ENCODE data around the gene RPTOR.

Gene RPTOR

GRCh38 chr17:80774643-80775281 is 230.1 kb downstream of the RPTOR start:
- Histone ChIP-seq H4K5ac (ENCODE audit: low read length) (no peak overlapping the region), H3K4me3 (ENCODE audit: low read length) (no peak overlapping the region), H2BK5ac (ENCODE audit: low read length) (no peak overlapping the region), H3K23ac (ENCODE audit: low read length) (no peak overlapping the region), H3K4me1 (ENCODE audit: control insufficient read depth, low read depth, low read length) (no peaks in the 10 kb centered on the region), H3K27ac (ENCODE audit: low read depth, low read length) (no peak overlapping the region), H3K56ac (ENCODE audit: low read length) (no peak overlapping the region), H3K79me2 (ENCODE audit: control insufficient read depth, insufficient read depth, low read length) (no peaks in the 10 kb centered on the region), H3K27me3 (ENCODE audit: insufficient read depth, low read length, poor library complexity) (no peaks in the 10 kb centered on the region), H3K9ac (ENCODE audit: low read length) (no peak overlapping the region), H2BK15ac (replicated peaks; ENCODE audit: low read depth) (no peak overlapping the region), H3K4me2 (ENCODE audit: low read length) (no peak overlapping the region), H2BK120ac (ENCODE audit: low read depth, low read length) (no peak overlapping the region), H4K8ac (ENCODE audit: low read depth, low read length) (no peak overlapping the region), H3K36me3 (ENCODE audit: control insufficient read depth, insufficient read depth, low read length) (no peaks in the 10 kb centered on the region), H3K79me1 (ENCODE audit: low read length) (no peaks in the 10 kb centered on the region), H3K4ac (ENCODE audit: low read depth, low read length) (no peak overlapping the region), H3K18ac (ENCODE audit: low read length) (no peak overlapping the region), H2AK5ac (ENCODE audit: low read length) (no peak overlapping the region)
- WGBS (ENCODE audit: extremely low coverage, insufficient coverage, low lambda C conversion rate), result no CpG with 5 or more reads among the region's 21 CpGs
- no peak for DNase-seq

- Histone ChIP-seq H2BK120ac (ENCODE audit: low read depth, low read length) (no peak overlapping the region), H2BK15ac (replicated peaks; ENCODE audit: low read depth) (no peak overlapping the region), H3K23ac (ENCODE audit: low read length) (no peak overlapping the region), H3K36me3 (ENCODE audit: control insufficient read depth, insufficient read depth, low read length) (no peaks in the 10 kb centered on the region), H3K4me2 (ENCODE audit: low read length) (no peak overlapping the region), H3K4me3 (ENCODE audit: low read length) (no peak overlapping the region), H2AK5ac (ENCODE audit: low read length) (no peak overlapping the region), H2BK5ac (ENCODE audit: low read length) (no peak overlapping the region), H3K56ac (ENCODE audit: low read length) (no peak overlapping the region), H3K18ac (ENCODE audit: low read length) (no peak overlapping the region), H3K27me3 (ENCODE audit: insufficient read depth, low read length, poor library complexity) (no peaks in the 10 kb centered on the region), H3K27ac (ENCODE audit: low read depth, low read length) (no peak overlapping the region), H3K4ac (ENCODE audit: low read depth, low read length) (no peak overlapping the region), H3K79me2 (ENCODE audit: control insufficient read depth, insufficient read depth, low read length) (no peaks in the 10 kb centered on the region), H3K9ac (ENCODE audit: low read length) (no peak overlapping the region), H3K4me1 (ENCODE audit: control insufficient read depth, low read depth, low read length) (peaks cover 2% of the 10 kb centered on the region), H4K8ac (ENCODE audit: low read depth, low read length) (no peak overlapping the region), H4K5ac (ENCODE audit: low read length) (no peak overlapping the region), H3K79me1 (ENCODE audit: low read length) (no peaks in the 10 kb centered on the region)
- DNase-seq, result no peak
- WGBS (ENCODE audit: extremely low coverage, insufficient coverage, low lambda C conversion rate), result no CpG with 5 or more reads among the region's 2 CpGs
Observed at GRCh38 chr17:80775863-80776262, 231.2 kb downstream of the RPTOR start.

GRCh38 chr17:80777274-80777673 is 232.6 kb downstream of the RPTOR start:
- no peak overlapping the region for H2BK120ac ChIP-seq (ENCODE audit: low read depth, low read length)
- H2BK5ac ChIP-seq (ENCODE audit: low read length), result no peak overlapping the region
- no peak overlapping the region for H2AK5ac ChIP-seq (ENCODE audit: low read length)
- H3K56ac ChIP-seq (ENCODE audit: low read length), result no peak overlapping the region
- no peak overlapping the region for H3K18ac ChIP-seq (ENCODE audit: low read length)
- H3K9ac ChIP-seq (ENCODE audit: low read length), result no peak overlapping the region
- H3K4me1 ChIP-seq (ENCODE audit: control insufficient read depth, low read depth, low read length), result peaks cover 4% of the 10 kb centered on the region
- no peak overlapping the region for H3K23ac ChIP-seq (ENCODE audit: low read length)
- no peaks in the 10 kb centered on the region for H3K79me2 ChIP-seq (ENCODE audit: control insufficient read depth, insufficient read depth, low read length)
- no peak overlapping the region for H3K27ac ChIP-seq (ENCODE audit: low read depth, low read length)
- peak; percentile 79 for DNase-seq
- H3K36me3 ChIP-seq (ENCODE audit: control insufficient read depth, insufficient read depth, low read length), result no peaks in the 10 kb centered on the region
- H4K5ac ChIP-seq (ENCODE audit: low read length), result no peak overlapping the region
- no peak overlapping the region for H3K4me2 ChIP-seq (ENCODE audit: low read length)
- H3K4me3 ChIP-seq (ENCODE audit: low read length), result no peak overlapping the region
- no peaks in the 10 kb centered on the region for H3K27me3 ChIP-seq (ENCODE audit: insufficient read depth, low read length, poor library complexity)
- H2BK15ac ChIP-seq (replicated peaks; ENCODE audit: low read depth), result no peak overlapping the region
- no peak overlapping the region for H3K4ac ChIP-seq (ENCODE audit: low read depth, low read length)
- WGBS (ENCODE audit: extremely low coverage, insufficient coverage, low lambda C conversion rate), result no CpG with 5 or more reads among the region's 6 CpGs
- no peak overlapping the region for H4K8ac ChIP-seq (ENCODE audit: low read depth, low read length)
- H3K79me1 ChIP-seq (ENCODE audit: low read length), result no peaks in the 10 kb centered on the region

- Histone ChIP-seq H3K56ac (ENCODE audit: low read length) (no peak overlapping the region), H4K8ac (ENCODE audit: low read depth, low read length) (no peak overlapping the region), H3K9ac (ENCODE audit: low read length) (no peak overlapping the region), H3K23ac (ENCODE audit: low read length) (no peak overlapping the region), H2AK5ac (ENCODE audit: low read length) (no peak overlapping the region), H3K79me1 (ENCODE audit: low read length) (no peaks in the 10 kb centered on the region), H3K18ac (ENCODE audit: low read length) (no peak overlapping the region), H3K4me2 (ENCODE audit: low read length) (no peak overlapping the region), H4K5ac (ENCODE audit: low read length) (no peak overlapping the region), H3K27ac (ENCODE audit: low read depth, low read length) (no peak overlapping the region), H3K4ac (ENCODE audit: low read depth, low read length) (no peak overlapping the region), H3K4me1 (ENCODE audit: control insufficient read depth, low read depth, low read length) (peaks cover 8% of the 10 kb centered on the region), H2BK5ac (ENCODE audit: low read length) (no peak overlapping the region), H3K27me3 (ENCODE audit: insufficient read depth, low read length, poor library complexity) (no peaks in the 10 kb centered on the region), H3K4me3 (ENCODE audit: low read length) (no peak overlapping the region), H3K79me2 (ENCODE audit: control insufficient read depth, insufficient read depth, low read length) (no peaks in the 10 kb centered on the region), H2BK120ac (ENCODE audit: low read depth, low read length) (no peak overlapping the region), H3K36me3 (ENCODE audit: control insufficient read depth, insufficient read depth, low read length) (no peaks in the 10 kb centered on the region), H2BK15ac (replicated peaks; ENCODE audit: low read depth) (no peak overlapping the region)
- no peak for DNase-seq
- no CpG with 5 or more reads among the region's 13 CpGs for WGBS (ENCODE audit: extremely low coverage, insufficient coverage, low lambda C conversion rate)
Observed at GRCh38 chr17:80778716-80779115, 234.1 kb downstream of the RPTOR start.

- Histone ChIP-seq H4K5ac (ENCODE audit: low read length) (no peak overlapping the region), H3K27ac (ENCODE audit: low read depth, low read length) (no peak overlapping the region), H2BK15ac (replicated peaks; ENCODE audit: low read depth) (no peak overlapping the region), H3K23ac (ENCODE audit: low read length) (no peak overlapping the region), H3K18ac (ENCODE audit: low read length) (no peak overlapping the region), H2AK5ac (ENCODE audit: low read length) (no peak overlapping the region), H3K36me3 (ENCODE audit: control insufficient read depth, insufficient read depth, low read length) (no peaks in the 10 kb centered on the region), H2BK120ac (ENCODE audit: low read depth, low read length) (no peak overlapping the region), H4K8ac (ENCODE audit: low read depth, low read length) (no peak overlapping the region), H3K4me2 (ENCODE audit: low read length) (no peak overlapping the region), H3K27me3 (ENCODE audit: insufficient read depth, low read length, poor library complexity) (no peaks in the 10 kb centered on the region), H3K4me3 (ENCODE audit: low read length) (no peak overlapping the region), H2BK5ac (ENCODE audit: low read length) (no peak overlapping the region), H3K56ac (ENCODE audit: low read length) (no peak overlapping the region), H3K79me2 (ENCODE audit: control insufficient read depth, insufficient read depth, low read length) (no peaks in the 10 kb centered on the region), H3K79me1 (ENCODE audit: low read length) (no peaks in the 10 kb centered on the region), H3K4me1 (ENCODE audit: control insufficient read depth, low read depth, low read length) (peaks cover 8% of the 10 kb centered on the region), H3K4ac (ENCODE audit: low read depth, low read length) (no peak overlapping the region), H3K9ac (ENCODE audit: low read length) (no peak overlapping the region)
- DNase-seq, result no peak
- no CpG with 5 or more reads among the region's 24 CpGs for WGBS (ENCODE audit: extremely low coverage, insufficient coverage, low lambda C conversion rate)
Observed at GRCh38 chr17:80779336-80779735, 234.7 kb downstream of the RPTOR start.

- Histone ChIP-seq H3K4me1 (ENCODE audit: control insufficient read depth, low read depth, low read length) (peaks cover 8% of the 10 kb centered on the region), H2BK5ac (ENCODE audit: low read length) (no peak overlapping the region), H3K27ac (ENCODE audit: low read depth, low read length) (no peak overlapping the region), H2BK120ac (ENCODE audit: low read depth, low read length) (no peak overlapping the region), H2AK5ac (ENCODE audit: low read length) (no peak overlapping the region), H3K79me1 (ENCODE audit: low read length) (no peaks in the 10 kb centered on the region), H3K4ac (ENCODE audit: low read depth, low read length) (no peak overlapping the region), H3K4me2 (ENCODE audit: low read length) (no peak overlapping the region), H3K4me3 (ENCODE audit: low read length) (no peak overlapping the region), H2BK15ac (replicated peaks; ENCODE audit: low read depth) (no peak overlapping the region), H4K5ac (ENCODE audit: low read length) (no peak overlapping the region), H4K8ac (ENCODE audit: low read depth, low read length) (no peak overlapping the region), H3K23ac (ENCODE audit: low read length) (no peak overlapping the region), H3K18ac (ENCODE audit: low read length) (no peak overlapping the region), H3K79me2 (ENCODE audit: control insufficient read depth, insufficient read depth, low read length) (no peaks in the 10 kb centered on the region), H3K56ac (ENCODE audit: low read length) (no peak overlapping the region), H3K27me3 (ENCODE audit: insufficient read depth, low read length, poor library complexity) (no peaks in the 10 kb centered on the region), H3K9ac (ENCODE audit: low read length) (no peak overlapping the region), H3K36me3 (ENCODE audit: control insufficient read depth, insufficient read depth, low read length) (no peaks in the 10 kb centered on the region)
- DNase-seq, result no peak
- WGBS (ENCODE audit: extremely low coverage, insufficient coverage, low lambda C conversion rate), result no CpG with 5 or more reads among the region's 16 CpGs
Observed at GRCh38 chr17:80779961-80780380, 235.3 kb downstream of the RPTOR start.

All from mesendoderm (in vitro differentiated cells).